OCI-LY3 (cell line): Measurements from ENCODE around the gene IGFBP6.

Experiments used
- CTCF ChIP-seq: fragments of 200-600, 300-600 bp; sonication (generic); IDR thresholded peaks from 2 replicates; pipeline ENCODE4 v1.5.1; 2014; ENCODE audit warnings: antibody characterized with exemption, low read length, low read depth
- EZH2phosphoT487 ChIP-seq: fragments of 200-600 bp; shearing (Covaris generic); IDR thresholded peaks from 2 replicates; pipeline ENCODE4 v1.6.1; 2018; ENCODE audit warnings: antibody characterized with exemption, mixed run types, low read depth

GRCh38 chr12:53049571-53050318 lies 47.7 kb upstream of the IGFBP6 start, which contains the start of gene TNS2:
- TF ChIP-seq CTCF = no peak
- TF ChIP-seq EZH2phosphoT487 = no peak
